Activated CD4-positive, alpha-beta T cell treated with anti-CD3 and anti-CD28 coated beads, Interleukin-2, amount 10 ng/mL, durations not matched to agents 24 days and 14 days (primary cell): ENCODE data around the gene CREB3L4. TPM values are rescaled to one million over a fixed set of nuclear protein-coding genes. Genes with fewer than 3 reads are reported as not detected.
A peak's percentile ranks its signal among the peaks of the same experiment; 100 is the strongest.
"Not testable (repeated sequence)": the region's sequence is repeated elsewhere in the genome, so short reads cannot be mapped to it uniquely, and the experiment has no call there.

Experiments
- DNase-seq: peaks from one replicate; pipeline ENCODE4 v3.0.0; 2022
- H3K27ac Mint-ChIP-seq: one replicate; pipeline ENCODE4 v1.8.0; 2022; ENCODE audit warnings: mild to moderate bottlenecking, mixed read lengths
- H3K27me3 Mint-ChIP-seq: one replicate; pipeline ENCODE4 v1.8.0; 2022; ENCODE audit warnings: mixed read lengths
- H3K36me3 Mint-ChIP-seq: one replicate; pipeline ENCODE4 v1.8.0; 2022; ENCODE audit warnings: low read depth, mild to moderate bottlenecking, mixed read lengths
- H3K4me1 Mint-ChIP-seq: one replicate; pipeline ENCODE4 v1.8.0; 2021; ENCODE audit warnings: mixed read lengths
- H3K4me3 Mint-ChIP-seq: one replicate; pipeline ENCODE4 v1.8.0; 2022; ENCODE audit warnings: mild to moderate bottlenecking, moderate library complexity, mixed read lengths
- H3K9me3 Mint-ChIP-seq: one replicate; pipeline ENCODE4 v1.8.0; 2021; ENCODE audit warnings: mixed read lengths
- intact Hi-C: fragments of 100-400 bp; cut with micrococcal nuclease; formaldehyde crosslinking; loops from one replicate; pipeline ENCODE4 v1.15.1; 2023
- total RNA-seq: library from RNA; stranded (reverse); gene quantifications from 2 replicates; pipeline ENCODE4 v1.2.3, GENCODE V29; 2022

The CREB3L4 gene
- total RNA-seq, 1 donor from 2014 or later, result 8.3 TPM

DNA sequence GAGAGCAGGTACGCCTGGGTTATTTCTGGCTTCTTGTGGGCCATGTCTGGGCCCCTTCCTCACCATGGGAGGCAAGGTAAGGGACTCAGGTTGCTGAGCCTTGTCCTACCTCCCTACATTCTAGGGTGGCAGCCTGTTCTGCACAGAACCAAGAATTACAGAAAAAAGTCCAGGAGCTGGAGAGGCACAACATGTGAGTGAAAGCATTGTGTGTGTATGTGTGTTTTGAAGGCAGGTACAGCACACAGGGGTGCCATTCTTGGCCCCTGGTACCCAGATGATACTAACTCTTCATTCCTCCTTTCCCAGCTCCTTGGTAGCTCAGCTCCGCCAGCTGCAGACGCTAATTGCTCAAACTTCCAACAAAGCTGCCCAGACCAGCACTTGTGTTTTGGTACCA, 5.4 kb downstream of the CREB3L4 start:
- H3K36me3 Mint-ChIP-seq, result peaks cover 47% of the 10 kb centered on the region
- intact Hi-C loops, result no loop called here
- H3K27me3 Mint-ChIP-seq, result no peaks in the 10 kb centered on the region
- no peak overlapping the region for H3K27ac Mint-ChIP-seq
- no peak for DNase-seq
- H3K4me3 Mint-ChIP-seq, result no peak overlapping the region
- peaks cover 45% of the 10 kb centered on the region for H3K4me1 Mint-ChIP-seq
- no peaks in the 10 kb centered on the region for H3K9me3 Mint-ChIP-seq

- intact Hi-C loops, result no loop called here
- Mint-ChIP-seq H3K4me3 (no peak overlapping the region), H3K4me1 (peaks cover 47% of the 10 kb centered on the region), H3K27ac (no peak overlapping the region), H3K27me3 (no peaks in the 10 kb centered on the region), H3K36me3 (peaks cover 47% of the 10 kb centered on the region), H3K9me3 (no peaks in the 10 kb centered on the region)
- no peak for DNase-seq
Measured at GRCh38 chr1:153973525-153973924, 5.8 kb downstream of the CREB3L4 start.

GRCh38 chr1:153976819-153977249, 9.1 kb downstream of the CREB3L4 start:
- no peaks in the 10 kb centered on the region for H3K9me3 Mint-ChIP-seq
- no peak for DNase-seq
- H3K27me3 Mint-ChIP-seq, result no peaks in the 10 kb centered on the region
- peak overlapping the region; percentile 99 for H3K4me3 Mint-ChIP-seq
- peaks cover 44% of the 10 kb centered on the region for H3K4me1 Mint-ChIP-seq
- H3K27ac Mint-ChIP-seq, result peak overlapping the region; percentile 97
- H3K36me3 Mint-ChIP-seq, result peaks cover 47% of the 10 kb centered on the region
- intact Hi-C loops, result loop anchor here (1.0 kb wide), 4 partner anchors 9 to 19 kb away; partner anchors contain the start of genes CREB3L4, CRTC2, RAB13 and RPS27

DNA sequence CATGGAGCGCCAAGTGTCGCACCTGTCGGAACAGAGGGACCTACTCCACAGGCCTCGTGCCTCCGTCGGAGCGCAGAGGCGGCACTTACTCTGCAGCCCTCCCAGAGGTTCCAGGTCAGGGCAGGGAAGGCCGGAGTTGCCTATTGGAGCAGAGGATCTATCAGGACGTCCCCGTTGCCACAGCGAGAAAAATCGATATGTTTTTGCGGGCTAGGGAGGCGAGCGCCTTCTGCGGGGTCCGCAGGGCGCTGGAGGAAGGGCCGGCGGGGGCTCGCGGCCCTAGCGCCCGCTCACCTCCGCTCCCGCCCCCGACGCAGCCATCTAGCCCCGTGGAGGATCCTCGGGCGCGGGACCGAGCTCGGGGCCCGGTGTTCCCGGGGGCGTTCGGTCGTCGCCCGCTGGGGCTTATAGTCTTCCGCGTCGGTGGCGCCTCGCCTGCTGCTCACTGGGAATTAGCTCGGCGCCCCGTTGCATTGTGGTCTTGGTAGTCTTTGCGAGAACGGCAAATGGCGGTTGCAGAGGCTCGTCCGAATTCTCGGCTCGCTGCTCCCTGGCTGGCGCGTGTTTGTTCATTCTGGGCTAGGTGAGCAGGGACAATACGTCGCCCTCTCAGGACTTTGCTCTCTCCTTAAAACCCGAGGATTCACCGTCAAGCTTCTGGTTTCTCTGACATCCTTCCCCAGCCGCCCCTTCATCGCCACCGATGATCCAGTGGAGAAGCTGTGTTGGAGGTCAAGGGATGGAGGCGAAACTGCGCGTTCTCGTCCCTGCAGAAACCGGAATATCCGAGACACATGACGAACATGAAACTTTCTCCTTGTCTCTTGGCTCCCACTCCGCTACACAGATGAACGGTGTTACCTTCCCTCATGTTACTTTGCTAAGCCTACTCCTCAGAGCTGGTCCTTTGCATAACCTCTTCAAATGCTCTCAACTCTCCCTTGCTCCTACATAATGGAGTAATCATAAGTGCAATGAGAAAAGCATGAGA, 9.8 kb downstream of the CREB3L4 start, which contains the start of gene JTB:
TSS of gene JTB (minus strand) at position 425 of the 991 bp plus-strand sequence. CDS start at position 3, 422 bp downstream.
- peak; percentile 95 for DNase-seq
- no peaks in the 10 kb centered on the region for H3K27me3 Mint-ChIP-seq
- peak within 1 kb of the TSS; percentile 97 for H3K27ac Mint-ChIP-seq
- peak within 1 kb of the TSS; percentile 99 for H3K4me3 Mint-ChIP-seq
- peaks cover 41% of the 10 kb centered on the region for H3K36me3 Mint-ChIP-seq
- intact Hi-C loops, result loop anchor here (1.0 kb wide), 4 partner anchors 9 to 19 kb away; partner anchors contain the start of genes CREB3L4, CRTC2, RAB13 and RPS27
- H3K4me1 Mint-ChIP-seq, result peaks cover 36% of the 10 kb centered on the region
- H3K9me3 Mint-ChIP-seq, result no peaks in the 10 kb centered on the region

GRCh38 chr1:153978274-153978909, 10.7 kb downstream of the CREB3L4 start:
- no peak for DNase-seq
- peaks cover 31% of the 10 kb centered on the region for H3K4me1 Mint-ChIP-seq
- H3K9me3 Mint-ChIP-seq, result no peaks in the 10 kb centered on the region
- H3K4me3 Mint-ChIP-seq, result peak overlapping the region; percentile 99
- intact Hi-C loops, result no loop called here
- H3K36me3 Mint-ChIP-seq, result peaks cover 33% of the 10 kb centered on the region
- H3K27me3 Mint-ChIP-seq, result no peaks in the 10 kb centered on the region
- H3K27ac Mint-ChIP-seq, result peak overlapping the region; percentile 97

DNA sequence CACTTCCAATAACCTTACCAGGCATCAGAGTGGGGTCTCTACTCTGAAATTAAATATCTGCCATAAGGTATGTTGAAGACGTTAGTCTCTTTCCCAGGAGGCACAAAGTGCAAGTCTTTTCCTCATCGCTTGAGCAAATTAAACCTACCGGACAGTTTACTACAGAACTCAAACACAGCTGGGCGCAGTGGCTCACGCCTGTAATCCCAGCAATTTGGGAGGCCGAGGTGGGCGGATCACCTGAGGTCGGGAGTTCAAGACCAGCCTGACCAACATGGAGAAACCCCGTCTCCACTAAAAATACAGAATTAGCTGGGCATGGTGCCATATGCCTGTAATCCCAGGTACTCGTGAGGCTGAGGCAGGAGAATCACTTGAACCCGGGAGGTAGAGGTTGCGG, 11.4 kb downstream of the CREB3L4 start:
- intact Hi-C loops, result not testable (repeated sequence)

GRCh38 chr1:153981735-153982134, 14.0 kb downstream of the CREB3L4 start:
- intact Hi-C loops, H3K9me3 Mint-ChIP-seq, H3K36me3 Mint-ChIP-seq, DNase-seq, H3K27me3 Mint-ChIP-seq, H3K27ac Mint-ChIP-seq, H3K4me3 Mint-ChIP-seq: not testable (repeated sequence)
- peaks cover 31% of the 10 kb centered on the region for H3K4me1 Mint-ChIP-seq

More for the DNA sequence above, 11.4 kb downstream of the CREB3L4 start:
- peaks cover 28% of the 10 kb centered on the region for H3K4me1 Mint-ChIP-seq
- peak overlapping the region; percentile 99 for H3K4me3 Mint-ChIP-seq
- H3K9me3 Mint-ChIP-seq, H3K27me3 Mint-ChIP-seq, DNase-seq: not testable (repeated sequence)
- peak overlapping the region; percentile 74 for H3K27ac Mint-ChIP-seq
- peaks cover 27% of the 10 kb centered on the region for H3K36me3 Mint-ChIP-seq

DNA sequence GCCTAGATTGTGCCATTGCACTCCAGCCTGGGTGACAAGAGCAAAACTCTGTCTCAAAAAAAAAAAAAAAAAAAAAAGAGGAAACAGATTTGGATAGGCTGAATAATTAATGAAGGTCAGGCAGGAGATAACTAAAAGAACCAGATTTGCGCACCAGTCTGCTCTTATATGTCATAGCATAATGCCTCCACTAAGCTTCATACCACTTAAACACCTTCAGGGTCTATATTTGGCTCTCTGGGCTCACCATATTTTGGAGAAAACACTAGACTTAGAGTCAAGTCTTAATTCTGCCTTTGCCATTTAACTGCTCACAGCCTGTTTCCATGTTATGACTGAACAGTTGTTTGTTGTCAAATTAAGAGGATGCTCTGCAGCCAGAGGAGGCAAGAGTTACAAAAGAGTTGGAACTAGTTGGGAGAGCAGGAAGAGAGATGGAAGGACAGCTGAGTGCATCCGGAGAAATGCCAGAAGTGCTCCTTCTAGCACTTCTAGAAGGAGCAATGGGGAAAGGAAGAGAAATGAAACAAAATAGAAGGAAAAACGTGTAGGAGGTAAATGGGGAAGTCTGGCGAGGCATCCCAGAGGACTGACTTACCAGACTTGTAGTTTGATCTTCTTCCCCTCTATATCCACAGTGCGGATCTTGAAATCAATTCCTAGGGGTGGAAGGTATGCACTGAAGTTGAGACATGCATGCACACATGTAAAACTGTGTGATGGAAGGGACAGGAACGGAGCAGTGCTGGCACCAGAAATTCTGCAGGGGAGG, 16.6 kb downstream of the CREB3L4 start:
- H3K4me1 Mint-ChIP-seq, result peaks cover 27% of the 10 kb centered on the region
- peak overlapping the region; percentile 54 for H3K27ac Mint-ChIP-seq
- no peaks in the 10 kb centered on the region for H3K36me3 Mint-ChIP-seq
- H3K9me3 Mint-ChIP-seq, result no peaks in the 10 kb centered on the region
- intact Hi-C loops, result no loop called here
- DNase-seq, result no peak
- H3K27me3 Mint-ChIP-seq, result no peaks in the 10 kb centered on the region
- no peak overlapping the region for H3K4me3 Mint-ChIP-seq

DNA sequence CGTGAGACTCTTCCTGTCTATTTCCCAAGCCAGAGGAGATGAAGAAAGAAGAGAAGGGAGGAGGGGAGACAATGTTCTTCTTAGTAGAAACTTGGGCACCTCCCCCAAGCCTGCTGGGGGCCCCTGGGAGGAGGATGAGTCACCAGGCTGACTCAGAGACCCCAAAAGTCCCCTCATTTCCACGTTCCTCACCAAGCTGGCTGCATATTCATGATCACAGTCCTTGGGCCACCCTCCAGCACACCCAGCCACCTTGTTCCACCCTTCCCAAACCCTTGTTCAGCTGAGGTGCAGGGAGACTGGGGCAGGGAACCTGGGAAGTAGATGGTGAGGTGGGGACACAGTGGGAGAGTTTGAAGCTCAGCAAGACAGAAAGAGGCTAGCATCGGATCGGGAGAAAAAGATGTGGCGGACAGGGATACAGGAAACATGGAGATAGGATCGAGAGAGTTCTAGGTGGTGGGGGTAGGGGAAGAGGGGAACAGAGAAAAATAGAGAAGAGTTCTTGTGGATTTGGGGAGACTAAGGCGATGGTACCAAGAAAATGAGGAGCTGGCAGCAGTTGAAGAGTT, 17.7 kb downstream of the CREB3L4 start:
- peak overlapping the region; percentile 75 for H3K4me3 Mint-ChIP-seq
- no peak for DNase-seq
- H3K9me3 Mint-ChIP-seq, result peaks cover 3% of the 10 kb centered on the region
- H3K36me3 Mint-ChIP-seq, result no peaks in the 10 kb centered on the region
- intact Hi-C loops, result no loop called here
- no peaks in the 10 kb centered on the region for H3K27me3 Mint-ChIP-seq
- H3K4me1 Mint-ChIP-seq, result peaks cover 29% of the 10 kb centered on the region
- peak overlapping the region; percentile 91 for H3K27ac Mint-ChIP-seq

GRCh38 chr1:153985941-153986761, 18.4 kb downstream of the CREB3L4 start, which contains the start of gene RAB13:
Gene RAB13, minus strand, starts transcription at chr1:153986339. Its CDS starts 103 bp downstream, at chr1:153986236.
- Mint-ChIP-seq H3K4me1 (peaks cover 31% of the 10 kb centered on the region), H3K27ac (peak within 1 kb of the TSS; percentile 91), H3K27me3 (no peaks in the 10 kb centered on the region), H3K36me3 (peaks cover 7% of the 10 kb centered on the region), H3K9me3 (peaks cover 3% of the 10 kb centered on the region), H3K4me3 (peak within 1 kb of the TSS; percentile 77)
- no peak for DNase-seq
- intact Hi-C loops, result loop anchor here (1.0 to 2.0 kb wide), 9 partner anchors 9 to 315 kb away; partner anchors contain the start of genes GATAD2B, ILF2 and JTB

DNA sequence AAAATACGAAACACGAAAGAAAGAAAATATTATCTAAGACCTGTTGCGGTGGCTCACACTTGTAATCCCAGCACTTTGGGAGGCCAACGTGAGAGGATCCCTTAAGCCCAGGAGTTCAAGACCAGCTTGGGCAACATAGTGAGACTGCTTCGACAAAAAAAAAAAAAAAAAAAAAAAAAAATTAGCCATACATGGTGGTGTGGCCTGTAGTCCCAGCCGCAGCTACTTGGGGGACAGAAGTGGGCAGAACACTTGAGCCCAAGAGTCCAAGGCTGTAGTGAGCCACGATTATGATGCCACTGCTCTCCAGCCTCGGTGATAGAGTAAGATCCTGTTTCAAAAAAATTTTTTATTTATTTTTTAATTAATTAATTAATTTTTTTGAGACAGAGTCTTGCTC, 19.9 kb downstream of the CREB3L4 start:
- Mint-ChIP-seq H3K4me1 (peaks cover 43% of the 10 kb centered on the region), H3K4me3 (peak overlapping the region; percentile 77), H3K36me3 (peaks cover 20% of the 10 kb centered on the region), H3K9me3 (peaks cover 3% of the 10 kb centered on the region), H3K27ac (peak overlapping the region; percentile 88), H3K27me3 (no peaks in the 10 kb centered on the region)
- intact Hi-C loops, result loop anchor here (2.0 kb wide), 4 partner anchors 43 to 317 kb away; partner anchors contain the start of genes GATAD2B and ILF2
- DNase-seq, result no peak

DNA sequence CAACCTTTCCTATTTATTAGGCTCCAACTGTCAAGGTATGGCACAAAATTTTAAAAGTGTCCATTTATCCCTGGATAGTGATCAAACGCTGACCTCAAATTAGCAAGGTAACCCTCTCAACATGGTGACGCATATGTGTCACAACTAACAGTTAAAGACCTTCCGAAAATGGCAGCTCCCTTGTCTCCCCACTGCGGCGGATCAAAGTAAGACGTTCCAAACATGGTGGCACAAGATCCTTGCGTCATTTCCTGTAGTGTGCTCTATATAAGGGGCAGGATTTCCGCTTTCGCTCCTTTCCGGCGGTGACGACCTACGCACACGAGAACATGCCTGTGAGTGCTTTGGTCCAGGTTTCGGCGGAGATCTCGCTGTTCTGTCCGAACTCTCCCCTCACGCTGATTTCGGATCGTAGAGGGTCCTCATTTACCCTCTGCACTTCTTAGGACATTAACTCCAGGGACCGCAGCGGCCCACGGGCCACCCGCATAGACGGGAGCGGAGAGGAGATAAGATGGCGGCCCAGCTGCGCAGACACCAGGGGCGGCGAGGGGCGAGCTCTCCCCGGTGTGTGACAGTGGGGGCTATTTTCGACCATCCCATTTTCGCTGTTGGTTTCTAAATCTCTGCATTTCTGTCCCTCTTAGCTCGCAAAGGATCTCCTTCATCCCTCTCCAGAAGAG, 22.9 kb downstream of the CREB3L4 start, which contains the start of gene RPS27:
TSS of gene RPS27 (plus strand) at position 295 of the 683 bp plus-strand sequence. CDS start at position 330, 35 bp downstream.
- Mint-ChIP-seq H3K27ac (peak within 1 kb of the TSS; percentile 96), H3K9me3 (peaks cover 3% of the 10 kb centered on the region), H3K36me3 (peaks cover 40% of the 10 kb centered on the region), H3K27me3 (no peaks in the 10 kb centered on the region), H3K4me1 (peaks cover 38% of the 10 kb centered on the region), H3K4me3 (peak within 1 kb of the TSS; percentile 93)
- peak; percentile 96 for DNase-seq
- intact Hi-C loops, result loop anchor here (1.0 to 5.0 kb wide), 7 partner anchors 13 to 282 kb away; partner anchors contain the start of genes HAX1, INTS3, JTB and NUP210L
